ENCODE measurements around the gene DCPS.

DNA sequence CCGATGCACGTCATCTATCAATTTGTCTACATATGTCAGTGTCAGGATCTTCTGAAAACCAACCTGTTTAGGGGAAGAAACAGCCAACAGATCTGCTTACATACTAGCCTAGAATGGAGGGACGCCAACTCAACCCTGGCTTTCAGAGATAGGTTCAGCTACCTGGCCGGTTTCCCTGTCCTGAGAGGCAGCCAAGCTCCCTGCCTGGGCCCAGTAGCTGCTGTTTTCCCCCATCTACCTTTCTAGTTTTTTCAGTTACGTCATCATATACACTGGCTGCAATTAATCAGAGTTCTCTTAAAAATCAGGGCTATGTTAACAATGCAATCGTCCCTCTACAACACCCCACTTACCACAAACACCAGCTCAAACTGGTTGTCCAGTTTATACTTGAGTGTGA lies 36.2 kb upstream of the DCPS start:
- TF ChIP-seq SMC3 (IDR thresholded peaks at IDR 0.05; ENCODE audit: low read depth, low read length) (no peak), MAFK (IDR thresholded peaks at IDR 0.05; ENCODE audit: low read depth, low read length) (no peak), RFX5 (IDR thresholded peaks at IDR 0.05; ENCODE audit: low read depth, low read length) (no peak), POLR2A (IDR thresholded peaks at IDR 0.05; ENCODE audit: low read depth, low read length) (no peak), MAZ (IDR thresholded peaks at IDR 0.05; ENCODE audit: borderline replicate concordance, low read depth, low read length) (no peak), MXI1 (IDR thresholded peaks at IDR 0.05; ENCODE audit: borderline replicate concordance, low read depth, low read length) (no peak), RCOR1 (IDR thresholded peaks at IDR 0.05; ENCODE audit: insufficient replicate concordance, low read length) (no peak), CHD1 (IDR thresholded peaks at IDR 0.05; ENCODE audit: low read depth, low read length) (no peak), FOS (IDR thresholded peaks at IDR 0.05; ENCODE audit: low read depth, low read length) (no peak), RAD21 (IDR thresholded peaks at IDR 0.05; ENCODE audit: low read length) (no peak), BHLHE40 (IDR thresholded peaks at IDR 0.05; ENCODE audit: low read depth, low read length) (no peak), CEBPB (IDR thresholded peaks at IDR 0.05; ENCODE audit: low read depth, low read length) (0 out of 2 replicates have a peak, but pooled peaks have one; percentile 7)
- TF ChIP-seq, protein P1, sequence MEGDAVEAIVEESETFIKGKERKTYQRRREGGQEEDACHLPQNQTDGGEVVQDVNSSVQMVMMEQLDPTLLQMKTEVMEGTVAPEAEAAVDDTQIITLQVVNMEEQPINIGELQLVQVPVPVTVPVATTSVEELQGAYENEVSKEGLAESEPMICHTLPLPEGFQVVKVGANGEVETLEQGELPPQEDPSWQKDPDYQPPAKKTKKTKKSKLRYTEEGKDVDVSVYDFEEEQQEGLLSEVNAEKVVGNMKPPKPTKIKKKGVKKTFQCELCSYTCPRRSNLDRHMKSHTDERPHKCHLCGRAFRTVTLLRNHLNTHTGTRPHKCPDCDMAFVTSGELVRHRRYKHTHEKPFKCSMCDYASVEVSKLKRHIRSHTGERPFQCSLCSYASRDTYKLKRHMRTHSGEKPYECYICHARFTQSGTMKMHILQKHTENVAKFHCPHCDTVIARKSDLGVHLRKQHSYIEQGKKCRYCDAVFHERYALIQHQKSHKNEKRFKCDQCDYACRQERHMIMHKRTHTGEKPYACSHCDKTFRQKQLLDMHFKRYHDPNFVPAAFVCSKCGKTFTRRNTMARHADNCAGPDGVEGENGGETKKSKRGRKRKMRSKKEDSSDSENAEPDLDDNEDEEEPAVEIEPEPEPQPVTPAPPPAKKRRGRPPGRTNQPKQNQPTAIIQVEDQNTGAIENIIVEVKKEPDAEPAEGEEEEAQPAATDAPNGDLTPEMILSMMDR (conservative IDR thresholded peaks at IDR 0.05; ENCODE audit: low read depth, low read length): no peak
- TF ChIP-seq, protein P2, sequence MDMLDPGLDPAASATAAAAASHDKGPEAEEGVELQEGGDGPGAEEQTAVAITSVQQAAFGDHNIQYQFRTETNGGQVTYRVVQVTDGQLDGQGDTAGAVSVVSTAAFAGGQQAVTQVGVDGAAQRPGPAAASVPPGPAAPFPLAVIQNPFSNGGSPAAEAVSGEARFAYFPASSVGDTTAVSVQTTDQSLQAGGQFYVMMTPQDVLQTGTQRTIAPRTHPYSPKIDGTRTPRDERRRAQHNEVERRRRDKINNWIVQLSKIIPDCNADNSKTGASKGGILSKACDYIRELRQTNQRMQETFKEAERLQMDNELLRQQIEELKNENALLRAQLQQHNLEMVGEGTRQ (IDR thresholded peaks at IDR 0.05; ENCODE audit: low read depth, low read length): no peak

Measured in IMR-90 (cell line).